Measurements from ENCODE around the gene RIT2. TPM values are rescaled to one million over a fixed set of nuclear protein-coding genes. Genes with fewer than 3 reads are reported as not detected.

RIT2 gene
- total RNA-seq, 1 donor from 2014 or later: not detected

- ATAC-seq (no peak), DNase-seq (no peak)
- intact Hi-C loops (cut with micrococcal nuclease): no loop called here
Observed at GRCh38 chr18:43093646-43094045, 21.8 kb downstream of the RIT2 start.

GRCh38 chr18:43092539-43092938, 22.9 kb downstream of the RIT2 start:
- intact Hi-C loops (cut with micrococcal nuclease): no loop called here
- no peak for ATAC-seq
- DNase-seq: no peak

DNA sequence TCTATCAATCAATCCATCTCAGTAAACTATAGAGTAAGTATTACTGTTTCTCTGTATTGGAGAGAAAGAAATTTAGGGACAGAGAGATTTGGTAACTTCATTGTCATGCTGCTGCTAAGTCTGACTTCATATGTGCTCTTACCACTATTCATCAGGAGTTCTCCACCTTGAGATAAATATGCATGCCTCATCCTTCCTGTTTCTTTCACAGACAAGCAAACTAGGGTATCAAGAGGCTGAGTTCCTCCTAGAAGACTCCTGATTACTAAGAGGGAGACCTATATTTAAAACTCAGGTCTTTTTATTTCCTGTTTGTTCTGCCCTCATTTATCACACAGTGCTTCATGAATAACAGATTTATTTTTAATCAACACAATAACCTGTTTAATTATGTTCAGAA, 34.1 kb downstream of the RIT2 start:
- intact Hi-C loops (cut with micrococcal nuclease): no loop called here
- DNase-seq: no peak
- ATAC-seq: no peak

DNA sequence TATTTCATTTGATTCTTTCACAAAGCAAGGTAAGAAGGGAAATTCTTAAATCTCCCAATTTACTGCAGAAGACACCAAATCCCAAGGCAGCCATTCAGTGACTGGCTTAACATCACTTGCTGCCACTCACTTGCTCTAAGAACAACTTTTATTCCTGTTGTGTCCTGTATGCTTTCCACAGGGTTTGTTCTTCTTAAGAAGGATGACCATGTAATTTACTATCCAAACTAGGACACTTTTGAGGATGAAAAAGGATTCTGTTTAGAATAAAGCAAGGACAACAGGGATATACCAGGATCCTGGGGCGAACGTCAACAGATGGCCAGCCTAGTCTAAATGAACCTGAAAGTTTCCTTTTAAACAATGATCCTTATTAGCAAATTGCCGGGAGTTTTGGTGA, 34.8 kb downstream of the RIT2 start:
- intact Hi-C loops (cut with micrococcal nuclease): no loop called here
- DNase-seq: no peak
- ATAC-seq: no peak

DNA sequence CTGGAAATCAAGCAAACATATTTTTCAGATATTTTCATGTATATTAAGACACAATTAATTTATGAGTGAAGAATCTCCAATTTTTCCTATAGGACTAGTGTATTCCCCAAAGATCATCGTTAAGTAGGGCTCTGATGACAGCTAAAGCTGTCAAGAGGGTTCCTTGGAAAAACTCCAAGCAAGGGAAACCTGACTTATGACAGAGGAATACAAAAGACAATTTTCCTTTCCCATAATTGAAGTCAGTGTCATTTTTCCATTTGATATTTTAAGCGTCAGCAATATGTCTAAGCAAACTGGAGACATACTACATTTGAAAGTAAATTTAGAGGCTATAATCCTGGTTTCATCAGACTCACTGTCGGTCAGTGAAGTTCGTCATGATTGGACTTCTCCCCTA, 36.1 kb downstream of the RIT2 start:
- no peak for DNase-seq
- intact Hi-C loops (cut with micrococcal nuclease): no loop called here
- no peak for ATAC-seq

DNA sequence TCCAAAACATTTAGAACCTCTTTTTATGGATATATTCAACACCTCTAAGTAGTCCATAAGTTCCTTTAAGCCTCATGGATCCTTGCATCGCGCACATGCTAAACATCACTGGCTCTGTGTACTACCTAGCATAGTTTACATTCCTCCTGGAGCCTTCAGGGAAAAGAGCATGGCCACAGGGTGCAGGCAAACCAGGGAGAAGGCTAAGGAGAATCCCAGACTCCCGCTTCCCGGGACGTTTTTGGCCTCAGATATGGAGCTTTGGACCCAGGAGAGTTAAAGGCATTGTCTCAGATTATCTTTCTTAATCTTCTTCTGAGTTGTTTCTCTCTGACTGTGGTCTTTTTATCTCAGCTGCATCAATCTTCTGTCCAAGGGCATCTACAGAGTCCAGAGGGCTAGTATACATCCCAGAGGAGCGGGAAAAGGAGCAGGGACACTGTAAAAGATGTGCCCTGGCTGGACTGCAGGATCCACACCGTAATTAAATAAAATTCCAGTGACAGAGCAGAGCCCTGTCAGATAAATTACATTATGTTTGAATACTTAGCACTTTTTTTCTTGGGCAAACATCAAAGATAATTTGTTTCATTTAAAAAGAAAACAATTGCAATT, 36.9 kb downstream of the RIT2 start:
- intact Hi-C loops (cut with micrococcal nuclease): no loop called here
- DNase-seq (no peak), ATAC-seq (no peak)

- no peak for ATAC-seq
- no peak for DNase-seq
- intact Hi-C loops (cut with micrococcal nuclease): no loop called here
Observed at GRCh38 chr18:43077510-43078308, 37.8 kb downstream of the RIT2 start.

DNA sequence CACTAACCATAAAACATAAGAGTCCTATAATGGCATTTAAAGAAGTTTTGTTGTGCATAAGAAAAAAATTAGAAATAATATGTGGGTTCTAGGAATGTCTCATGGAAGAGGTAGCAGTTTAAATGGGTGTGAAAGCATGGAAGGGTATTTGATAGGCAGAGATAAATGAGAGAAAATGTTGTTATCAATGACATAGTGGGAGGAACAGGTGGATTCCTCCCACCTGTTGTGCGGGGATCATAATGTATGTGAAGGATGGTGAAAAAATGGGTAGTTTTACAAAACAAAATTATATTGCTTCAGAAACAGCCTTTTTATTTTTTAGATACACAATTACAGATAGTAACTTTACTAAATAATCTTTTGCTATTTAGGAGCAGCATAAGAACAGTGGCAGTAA, 41.7 kb downstream of the RIT2 start:
- intact Hi-C loops (cut with micrococcal nuclease): no loop called here
- no peak for ATAC-seq
- DNase-seq: no peak

DNA sequence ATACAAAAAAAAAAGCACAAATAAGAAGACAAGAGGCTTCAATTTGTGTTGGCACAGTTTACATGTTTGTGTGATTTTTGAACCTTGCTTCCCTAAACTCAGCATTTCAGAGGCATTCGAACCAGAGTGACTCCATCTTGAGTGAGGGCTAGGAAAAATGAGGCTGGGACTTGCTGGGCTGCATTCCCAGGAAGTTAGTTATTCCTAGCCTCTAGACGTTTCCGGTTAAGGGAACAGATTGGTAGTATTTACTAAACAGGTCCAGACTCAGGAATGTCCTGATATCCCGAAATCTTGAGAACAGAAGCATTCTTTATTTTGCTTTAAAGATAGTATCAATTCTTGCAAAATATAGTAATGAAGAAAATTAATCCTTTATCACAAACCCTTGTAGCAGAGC, 46.7 kb downstream of the RIT2 start:
- no peak for DNase-seq
- intact Hi-C loops (cut with micrococcal nuclease): no loop called here
- no peak for ATAC-seq

DNA sequence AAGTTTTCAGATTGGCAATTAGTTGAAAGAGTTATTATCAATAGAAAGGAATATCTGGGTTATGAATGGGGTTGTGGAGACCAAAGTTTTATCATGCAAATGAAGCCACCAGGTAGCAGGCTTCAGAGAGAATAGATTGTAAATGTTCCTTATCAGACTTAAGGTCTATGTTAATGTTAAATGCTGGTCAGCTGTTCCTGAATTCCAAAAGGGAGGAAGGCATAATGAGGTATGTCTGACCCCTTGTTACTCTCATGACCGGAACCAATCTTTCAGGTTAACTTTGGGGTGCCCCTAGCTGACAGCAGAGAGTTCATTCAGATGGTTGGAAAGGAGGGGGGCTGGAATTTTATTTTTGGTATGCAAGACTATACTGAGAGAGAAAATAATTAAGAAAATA, 47.9 kb downstream of the RIT2 start:
- ATAC-seq (no peak), DNase-seq (no peak)
- intact Hi-C loops (cut with micrococcal nuclease): no loop called here

DNA sequence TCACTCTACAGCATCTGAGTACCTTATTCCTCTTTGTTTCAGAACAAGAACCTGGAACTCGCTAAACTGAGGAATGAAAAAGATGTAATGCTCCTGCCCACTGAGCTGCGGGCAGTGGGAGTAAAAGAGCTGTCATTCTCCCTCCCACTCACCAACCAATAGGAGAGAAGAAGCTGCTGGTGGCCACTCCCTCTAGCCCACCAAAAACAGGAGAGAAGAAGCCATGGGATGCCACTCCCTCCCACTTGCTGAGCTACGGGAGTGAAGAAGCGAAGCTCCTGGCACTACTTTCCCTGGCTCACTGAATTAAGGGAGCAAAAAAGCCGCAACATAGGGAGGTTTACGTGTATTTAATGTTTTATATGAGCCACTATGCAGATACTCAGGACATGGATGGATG, 53.7 kb downstream of the RIT2 start:
- DNase-seq (no peak), ATAC-seq (no peak)
- intact Hi-C loops (cut with micrococcal nuclease): no loop called here

DNA sequence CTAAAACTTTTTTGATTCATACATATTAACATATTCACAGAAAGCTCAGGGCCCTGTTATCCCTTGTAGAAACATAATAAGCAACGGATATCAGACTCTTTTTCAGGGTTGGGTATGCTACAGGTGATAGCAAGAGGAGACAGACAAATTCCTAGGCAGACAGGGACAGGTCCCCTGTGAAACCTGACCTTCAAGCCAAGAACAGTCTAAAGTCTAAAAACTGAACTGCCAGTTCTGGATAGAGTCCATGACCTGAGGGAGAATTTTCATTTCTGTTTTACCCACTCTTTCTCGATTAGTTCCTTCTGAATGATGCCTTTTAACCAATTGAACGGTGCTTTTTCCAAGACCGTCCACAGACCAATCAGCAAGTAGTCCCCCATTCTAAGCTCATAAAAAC, 54.2 kb downstream of the RIT2 start:
- ATAC-seq: no peak
- no peak for DNase-seq
- intact Hi-C loops (cut with micrococcal nuclease): no loop called here

DNA sequence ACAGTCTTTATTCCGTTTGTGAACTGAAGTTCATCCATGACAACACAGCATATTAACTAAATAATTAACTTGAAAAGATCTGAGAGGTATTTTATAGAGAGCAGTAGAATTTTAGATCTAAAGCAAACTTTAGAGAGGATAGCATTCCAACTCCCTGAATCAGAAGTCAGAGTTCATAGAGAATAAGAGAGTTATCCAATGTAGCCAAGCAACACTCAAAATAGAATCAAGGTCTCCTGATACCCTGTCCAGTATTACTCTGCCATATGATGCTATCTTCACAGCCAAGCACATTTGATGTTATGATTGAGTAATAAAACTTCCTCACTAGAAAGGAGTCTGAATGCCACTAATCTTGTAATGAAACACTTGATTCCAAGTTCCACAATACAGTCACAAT, 55.5 kb downstream of the RIT2 start:
- DNase-seq: no peak
- ATAC-seq: no peak
- intact Hi-C loops (cut with micrococcal nuclease): no loop called here

GRCh38 chr18:43054815-43055519, 60.5 kb downstream of the RIT2 start:
- DNase-seq (no peak), ATAC-seq (no peak)
- intact Hi-C loops (cut with micrococcal nuclease): no loop called here

- DNase-seq (no peak), ATAC-seq (peak; percentile 57)
- intact Hi-C loops (cut with micrococcal nuclease): no loop called here
Observed at GRCh38 chr18:43049021-43049420, 66.5 kb downstream of the RIT2 start.

DNA sequence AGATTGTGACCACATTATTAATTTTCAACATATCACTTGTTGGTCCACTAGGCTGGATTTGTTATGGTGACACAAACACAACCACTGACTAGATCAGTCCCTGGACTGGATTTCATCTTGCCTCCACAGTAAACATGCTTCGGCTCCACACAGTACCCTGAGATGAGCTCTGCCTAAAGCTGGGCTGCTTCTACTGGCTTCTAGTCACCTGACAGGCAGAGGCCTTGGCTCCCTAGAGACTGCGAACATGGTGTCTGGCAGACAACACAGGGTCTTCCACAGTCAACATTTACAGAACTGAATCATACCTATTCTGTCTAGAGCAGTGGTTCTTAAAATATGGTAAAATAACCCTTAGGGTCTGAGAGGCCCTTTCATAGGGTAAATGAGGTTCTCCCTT, 69.2 kb downstream of the RIT2 start:
- ATAC-seq: no peak
- no peak for DNase-seq
- intact Hi-C loops (cut with micrococcal nuclease): no loop called here

- DNase-seq: no peak
- intact Hi-C loops (cut with micrococcal nuclease): no loop called here
- no peak for ATAC-seq
Observed at GRCh38 chr18:43043626-43044025, 71.9 kb downstream of the RIT2 start.

DNA sequence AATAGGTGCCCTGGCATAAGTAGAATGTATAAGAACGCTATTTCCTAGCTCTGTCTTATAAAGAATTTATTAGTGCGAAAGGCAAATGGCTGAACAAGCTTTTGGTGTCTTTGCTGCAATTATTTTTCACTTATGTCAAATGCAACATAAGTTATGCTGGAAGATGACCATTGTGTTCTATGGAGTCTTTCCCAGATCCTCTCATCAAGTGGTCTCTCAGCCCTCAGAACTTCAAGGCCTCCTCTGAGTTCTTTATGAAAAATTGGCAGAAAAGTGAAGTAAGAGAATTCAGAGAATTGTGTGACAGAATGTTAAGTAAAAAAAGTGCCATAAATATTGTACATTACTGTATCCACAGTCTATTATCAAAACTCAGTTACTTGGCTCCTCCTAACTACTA, 75.2 kb downstream of the RIT2 start:
- ATAC-seq (no peak), DNase-seq (no peak)
- intact Hi-C loops (cut with micrococcal nuclease): no loop called here

GRCh38 chr18:43034683-43035500, 80.6 kb downstream of the RIT2 start:
- DNase-seq (no peak), ATAC-seq (no peak)
- intact Hi-C loops (cut with micrococcal nuclease): no loop called here

DNA sequence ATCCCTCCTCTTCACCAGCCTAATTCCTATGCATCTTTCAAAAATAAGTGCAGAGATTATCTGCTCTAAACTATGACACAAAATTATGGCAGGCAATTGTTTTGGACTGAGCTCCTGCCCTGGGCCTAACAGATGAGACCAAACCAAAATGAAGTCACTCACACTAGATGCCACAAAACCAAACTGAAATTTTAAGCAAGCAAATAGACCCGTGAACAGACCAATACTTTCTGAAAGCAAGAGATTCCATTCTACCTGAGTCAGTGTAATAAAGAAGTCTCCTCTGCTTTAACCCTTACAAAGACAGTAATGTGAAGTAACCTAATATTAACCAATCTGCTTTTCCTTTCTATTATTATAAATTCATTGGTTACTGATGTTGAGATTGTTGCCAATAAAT, 84.3 kb downstream of the RIT2 start:
- ATAC-seq (no peak), DNase-seq (no peak)
- intact Hi-C loops (cut with micrococcal nuclease): no loop called here

Data from left ventricle myocardium superior (tissue), 1 donor.